GM12878 (cell line): Measurements from ENCODE around the gene LEMD3. TPM values are rescaled to one million over a fixed set of nuclear protein-coding genes. Genes with fewer than 3 reads are reported as not detected.

Experiments
- ATAC-seq: fragments of 200-7000 bp; cut with Tn5 transposase; 3 replicates; pipeline ENCODE4 v1.9.1; 2020; ENCODE audit warnings: mild to moderate bottlenecking, moderate library complexity
- BruUV-seq: library from RNA; stranded (reverse); fragments of 400-500 nt; replicated peaks from 2 replicates; lab custom pipeline; 2021; lab: Mats Ljungman, UMichigan
- CTCF ChIA-PET: fragments of 300-600 bp; sonication (Branson Sonifier 250); formaldehyde crosslinking; extraction: SDS; loops from one replicate; lab custom pipeline; 2021; ENCODE audit warnings: inconsistent platforms; lab: Yijun Ruan, JAX
- POLR2A ChIA-PET: fragments of 350-600 bp; formaldehyde crosslinking; extraction: SDS; loops from one replicate; lab custom pipeline; 2021; ENCODE audit warnings: inconsistent platforms; lab: Charles Lee
- RAD21 ChIA-PET: fragments of 300-600 bp; sonication (Branson Sonifier 250); formaldehyde crosslinking; loops from one replicate; lab custom pipeline; 2023; ENCODE audit warnings: antibody characterized with exemption; ENCODE audit not compliant: unreplicated experiment; lab: Charles Lee
- SMC1A ChIA-PET: fragments of 300-600 bp; sonication (Branson Sonifier 250); formaldehyde crosslinking; loops from one replicate; lab custom pipeline; 2023; ENCODE audit not compliant: unreplicated experiment, uncharacterized antibody; lab: Charles Lee
- DNase-seq: peaks from one replicate; pipeline ENCODE4 v3.0.0-alpha.2; 2011; ENCODE audit warnings: low read depth, low spot score
- FAIRE-seq: peaks from 3 replicates; lab custom pipeline; 2011; peaks lifted over from hg19 to GRCh38; lab: Jason Lieb, UNC
- H2AFZ ChIP-seq: 2 replicates; pipeline ENCODE4 v1.6.0; 2011; ENCODE audit warnings: low read depth, low read length, control low read depth; ENCODE audit not compliant: control insufficient read depth
- H3K27ac ChIP-seq: 2 replicates; pipeline ENCODE4 v1.5.1; 2011; ENCODE audit warnings: control low read depth; ENCODE audit not compliant: control insufficient read depth, insufficient read depth
- H3K27me3 ChIP-seq, 2 experiments: replicated peaks in 1 of 2; 2 replicates each; pipeline versions ENCODE4 v1.6.0 to v1.6.1; 2011; ENCODE audit warnings: low read length in 1 of 2; ENCODE audit not compliant: control insufficient read depth in 2 of 2, insufficient read depth in 2 of 2
- H3K36me3 ChIP-seq, 2 experiments: 2 replicates each; pipeline ENCODE4 v1.5.1; 2011; ENCODE audit warnings: low read length in 1 of 2; ENCODE audit not compliant: control insufficient read depth in 2 of 2, insufficient read depth in 2 of 2
- H3K4me1 ChIP-seq: 2 replicates; pipeline ENCODE4 v1.6.1; 2011; ENCODE audit warnings: mild to moderate bottlenecking, low read length, moderate library complexity, mixed read lengths; ENCODE audit not compliant: control insufficient read depth, insufficient read depth
- H3K4me2 ChIP-seq: 2 replicates; pipeline ENCODE4 v1.6.0; 2011; ENCODE audit warnings: control low read depth; ENCODE audit not compliant: control insufficient read depth, insufficient read depth
- H3K4me3 ChIP-seq: fragments of 200-600 bp; sonication (generic); 2 replicates; pipeline ENCODE4 v1.5.1; 2016
- H3K79me2 ChIP-seq: 2 replicates; pipeline ENCODE4 v1.6.0; 2011; ENCODE audit warnings: low read length; ENCODE audit not compliant: control insufficient read depth, insufficient read depth
- H3K9ac ChIP-seq: 2 replicates; pipeline ENCODE4 v1.8.0; 2011; ENCODE audit warnings: low read length, control low read depth, mixed read lengths; ENCODE audit not compliant: control insufficient read depth, insufficient read depth
- H3K9me3 ChIP-seq: replicated peaks from 3 replicates; pipeline ENCODE4 v1.5.1; 2011; ENCODE audit warnings: mild to moderate bottlenecking, low read length; ENCODE audit not compliant: control insufficient read depth, insufficient read depth
- H4K20me1 ChIP-seq: 2 replicates; pipeline ENCODE4 v1.6.0; 2011; ENCODE audit not compliant: control insufficient read depth, insufficient read depth
- CREB1 ChIP-seq: IDR thresholded peaks from 2 replicates; pipeline ENCODE4 v1.6.1; 2012; ENCODE audit warnings: low read depth, mild to moderate bottlenecking, inconsistent platforms
- E2F8 ChIP-seq: fragments of 450-650 bp; IDR thresholded peaks from 2 replicates; pipeline ENCODE4 v1.6.1; 2018; ENCODE audit warnings: mild to moderate bottlenecking, low read depth, moderate library complexity; ENCODE audit not compliant: partially characterized antibody
- HDAC2 ChIP-seq: fragments of 200-600 bp; sonication (generic); IDR thresholded peaks from 2 replicates; pipeline ENCODE4 v1.6.1; 2017
- IKZF1 ChIP-seq: fragments of 450-650 bp; conservative IDR thresholded peaks from 2 replicates; pipeline ENCODE4 v1.6.1; 2017; ENCODE audit warnings: antibody characterized with exemption, mild to moderate bottlenecking
- NFXL1 ChIP-seq: fragments of 450-650 bp; IDR thresholded peaks from 2 replicates; pipeline ENCODE4 v1.6.1; 2017; ENCODE audit warnings: antibody characterized with exemption, mild to moderate bottlenecking, borderline replicate concordance
- PBX3 ChIP-seq: IDR thresholded peaks from 2 replicates; pipeline ENCODE4 v1.6.1; 2011; ENCODE audit warnings: mild to moderate bottlenecking, low read depth, low read length, moderate library complexity; ENCODE audit not compliant: insufficient replicate concordance
- PKNOX1 ChIP-seq: fragments of 450-650 bp; IDR thresholded peaks from 2 replicates; pipeline ENCODE4 v1.6.1; 2016; ENCODE audit warnings: mild to moderate bottlenecking
- POLR2A ChIP-seq: IDR thresholded peaks from 2 replicates; pipeline ENCODE4 v1.6.1; 2011; ENCODE audit warnings: low read depth, mild to moderate bottlenecking, low read length
- SKIL ChIP-seq: fragments of 450-650 bp; IDR thresholded peaks from 2 replicates; pipeline ENCODE4 v1.6.1; 2017; ENCODE audit warnings: mild to moderate bottlenecking, low read depth, inconsistent platforms; ENCODE audit not compliant: poor library complexity, severe bottlenecking
- YY1 ChIP-seq: IDR thresholded peaks from 2 replicates; pipeline ENCODE4 v1.6.1; 2011; ENCODE audit warnings: low read depth, mild to moderate bottlenecking, low read length
- WGBS: methylation state at CpG from one replicate; pipeline ENCODE4 v1.1.6; 2016; ENCODE audit warnings: low lambda C conversion rate; ENCODE audit not compliant: insufficient replicate concordance, insufficient coverage; ENCODE audit errors: missing lambda C conversion rate; 5-methylcytosine and 5-hydroxymethylcytosine counted together
- in situ Hi-C: fragments of 300-500 bp; cut with MboI; formaldehyde crosslinking; loops from 9 replicates; pipeline ENCODE4 v1.14.3; 2018; ENCODE audit warnings: mixed read lengths
- intact Hi-C: fragments of 100-400 bp; cut with micrococcal nuclease; formaldehyde crosslinking; loops from one replicate; pipeline ENCODE4 v1.14.2; 2022; ENCODE audit not compliant: unreplicated experiment
- polyA plus RNA-seq, 11 experiments: library from polyadenylated mRNA; depleted of rRNA in 4 of 11; unstranded in 6 of 11; stranded (reverse) in 5 of 11; fragments of >200 nt; fragmentation: Nextera tagmentation in 4 of 11; fragmentation: Illumina TruSeq in 1 of 11; extraction: Ambion mirVana in 4 of 11; extraction: Trizol in 1 of 11; gene quantifications; 1 replicate in 1 of 11; 2 replicates in 10 of 11; pipeline versions ENCODE4 v1.2.1 to v1.2.3, GENCODE V29; 2011 to 2016; ENCODE audit warnings: inconsistent platforms in 2 of 11, missing spikeins in 2 of 11, low read depth in 1 of 11
- total RNA-seq, 4 experiments: library from RNA; depleted of rRNA in 3 of 4; stranded (reverse); fragments of >200 nt in 3 of 4; fragmentation: Illumina TruSeq in 1 of 4; extraction: Trizol in 1 of 4; gene quantifications; 2 replicates each; pipeline versions ENCODE4 v1.2.1 to v1.2.3, GENCODE V29; 2013 to 2021

Gene LEMD3
- total and polyA plus RNA-seq, 10 of the 15 experiments (the other 5 are each of a cell fraction or from before 2014, with no cell fraction given), result 7.5 to 26.0 (median 16.5) TPM

GRCh38 chr12:65170209-65170881 lies 962 bp downstream of the LEMD3 start:
- Histone ChIP-seq H3K79me2 (peaks cover 64% of the 10 kb centered on the region), H3K27me3 (no peaks in the 10 kb centered on the region), H2AFZ (peak overlapping the region; percentile 87; the same call in 1 of the 2 replicates), H3K4me1 (peaks cover 5% of the 10 kb centered on the region), H4K20me1 (peaks cover 4% of the 10 kb centered on the region; the same call in 1 of the 2 replicates), H3K9me3 (no peaks in the 10 kb centered on the region; the same call in 2 of the 3 replicates), H3K36me3 (peaks cover 0 to 5% of the 10 kb centered on the region in 2 experiments; a peak in 1 of 4 replicates), H3K4me3 (peak overlapping the region; percentile 86), H3K4me2 (peak overlapping the region; percentile 75), H3K9ac (peak overlapping the region; percentile 82), H3K27ac (peak overlapping the region; percentile 83)
- ChIA-PET RAD21 (interaction anchor here (0.9 to 9.1 kb wide), 9 partner anchors 8 to 287 kb away, joined by 3 to 91 read pairs (median 10); no protein-coding TSS in a partner anchor), CTCF (interaction anchor here (0.8 to 2.7 kb wide), 9 partner anchors 8 to 279 kb away, joined by 3 to 27 read pairs (median 9); no protein-coding TSS in a partner anchor), POLR2A (interaction anchor here (0.8 to 6.3 kb wide), 11 partner anchors 11 to 713 kb away, joined by 3 to 63 read pairs (median 10); no protein-coding TSS in a partner anchor), SMC1A (interaction anchor here (1.5 to 8.3 kb wide), 8 partner anchors 14 to 369 kb away, joined by 3 to 155 read pairs (median 12); no protein-coding TSS in a partner anchor)
- TF ChIP-seq IKZF1 (0 out of 2 replicates have a peak, but pooled peaks have one; percentile 15), POLR2A (peak; percentile 67; the same call in 1 of the 2 replicates), E2F8 (no peak), NFXL1 (peak; percentile 39; the same call in 1 of the 2 replicates), CREB1 (0 out of 2 replicates have a peak, but pooled peaks have one; percentile 17), YY1 (0 out of 2 replicates have a peak, but pooled peaks have one; percentile 6), PKNOX1 (peak; percentile 93), SKIL (peak; percentile 31), PBX3 (peak; percentile 81), HDAC2 (no peak)
- peak; percentile 68 for ATAC-seq
- WGBS, result 2% methylated on average over 47 of the region's 47 CpGs
- intact Hi-C loops (loop anchor here (2.0 kb wide), 2 partner anchors 18 to 62 kb away; no protein-coding TSS in a partner anchor), in situ Hi-C loops (no loop called here)
- BruUV-seq, result no TSS peak
- no peak for DNase-seq
- FAIRE-seq, result no peak
